HG02885 (cell line): Measurements from ENCODE around the gene GIMAP7.

ENCODE experiments used
- ATAC-seq: cut with Tn5 transposase; IDR thresholded peaks from one replicate; pipeline ENCODE4 v1.9.1; 2021; ENCODE audit warnings: mild to moderate bottlenecking; ENCODE audit not compliant: unreplicated experiment, poor library complexity

Gene GIMAP7

DNA sequence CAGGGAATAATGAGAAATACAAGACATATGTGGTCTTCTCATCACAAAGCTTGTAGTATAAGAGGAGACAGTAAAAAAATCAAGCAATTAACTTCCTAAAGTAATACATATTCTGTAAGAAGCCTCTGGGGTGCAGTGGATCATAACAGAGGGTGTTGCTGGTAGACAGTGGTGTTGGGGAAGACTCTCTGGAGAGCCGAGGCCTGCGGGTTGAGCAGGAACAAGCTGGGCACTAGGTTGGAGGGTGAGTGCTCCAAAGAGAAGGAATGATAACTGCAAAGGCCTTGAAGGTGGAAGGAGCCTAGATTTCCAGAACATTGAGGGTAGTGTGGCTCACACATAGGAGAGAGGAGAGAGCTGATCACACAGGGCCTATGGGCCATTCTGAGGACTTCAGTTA, 54.0 kb downstream of the GIMAP7 start:
- no peak for ATAC-seq

DNA sequence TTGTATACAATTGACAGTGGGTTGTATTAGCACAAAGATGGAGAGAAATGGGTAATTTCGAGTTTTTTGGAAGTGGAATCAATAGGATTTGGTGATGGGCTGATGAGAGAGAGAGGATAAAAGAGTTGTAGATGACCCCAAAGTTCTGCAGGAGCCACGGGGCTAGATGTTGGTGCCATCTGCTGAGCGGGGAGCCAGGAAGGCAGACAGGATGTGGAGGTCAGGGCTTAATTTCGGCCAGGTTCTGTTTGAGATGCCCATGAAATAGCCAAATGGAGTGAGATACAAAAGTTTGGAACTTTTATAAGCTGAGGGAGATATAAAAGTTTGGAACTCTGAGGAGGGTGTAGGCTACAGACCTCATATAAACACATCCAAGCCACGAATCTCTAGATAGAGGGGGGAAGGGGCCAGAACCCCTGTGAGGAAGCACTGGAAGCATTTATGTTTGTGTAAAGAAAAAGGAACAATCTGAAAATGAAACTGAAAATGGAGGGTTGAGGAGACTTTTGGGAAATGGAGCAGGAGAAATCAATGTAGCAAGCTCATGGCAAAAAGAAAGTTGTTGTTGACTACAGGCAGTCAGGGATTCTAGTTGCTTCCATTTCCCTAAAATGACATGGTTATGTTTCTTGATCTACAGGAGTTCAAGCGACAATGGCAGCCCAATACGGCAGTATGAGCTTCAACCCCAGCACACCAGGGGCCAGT, 54.7 kb downstream of the GIMAP7 start:
- ATAC-seq, result no peak
